Measurements from ENCODE around the gene AFDN.

GRCh38 chr6:168004023-168004422 lies 177.3 kb downstream of the AFDN start:
- TF ChIP-seq EZH2phosphoT487 (IDR thresholded peaks at IDR 0.05) (no peak), CTCF (IDR thresholded peaks at IDR 0.05) (no peak)

Measured in neural progenitor cell (in vitro differentiated cells).